Activated CD4-positive, alpha-beta memory T cell treated with anti-CD3 and anti-CD28 coated beads for 36 hours (primary cell): ENCODE data around the gene FASTK. TPM values are rescaled to one million over a fixed set of nuclear protein-coding genes. Genes with fewer than 3 reads are reported as not detected.

ENCODE experiments used
- total RNA-seq, 2 experiments: library from RNA; stranded (reverse); gene quantifications; one replicate each; pipeline ENCODE4 v1.2.3, GENCODE V29; 2021

FASTK gene
- total RNA-seq, 2 experiments from 2014 or later: 56.8 to 57.4 TPM

Other genes with a start within 250 kb of the FASTK start
- not detected for gene AOC1, start 228.3 kb downstream of the FASTK start, total RNA-seq
- under 1 TPM; 0.34 to 0.45 TPM for gene KCNH2, start 102.5 kb downstream of the FASTK start, total RNA-seq
- gene NOS3, start 89.8 kb downstream of the FASTK start, total RNA-seq: 10 to 100 TPM; 10.4 to 13.2 TPM
- 1 to 10 TPM; 3.5 to 4.6 TPM for gene ATG9B, start 56.3 kb downstream of the FASTK start, total RNA-seq
- gene ABCB8, start 52.4 kb downstream of the FASTK start, total RNA-seq: 10 to 100 TPM; 48.4 to 49.5 TPM
- 1 to 10 TPM; 5.3 to 7.6 TPM for gene ASIC3, start 32.3 kb downstream of the FASTK start, total RNA-seq
- 10 to 100 TPM; 12.8 to 14.1 TPM for gene CDK5, start 22.9 kb downstream of the FASTK start, total RNA-seq
- 10 to 100 TPM; 46.7 to 50.5 TPM for gene SLC4A2, start 21.2 kb downstream of the FASTK start, total RNA-seq
- 10 to 100 TPM; 53.8 to 60.9 TPM for gene TMUB1, start 2.7 kb upstream of the FASTK start, total RNA-seq
- gene AGAP3, start 5.7 kb upstream of the FASTK start, total RNA-seq: 10 to 100 TPM; 29.8 to 36.5 TPM
- not detected for gene GBX1, start 86.9 kb upstream of the FASTK start, total RNA-seq
- gene ASB10, start 106.4 kb upstream of the FASTK start, total RNA-seq: not detected
- gene H2BK1, start 129.7 kb upstream of the FASTK start, total RNA-seq: not detected
- 10 to 100 TPM; 41.1 to 41.2 TPM for gene ABCF2, start 146.4 kb upstream of the FASTK start, total RNA-seq
- 10 to 100 TPM; 33.6 to 34.2 TPM for gene CHPF2, start 151.7 kb upstream of the FASTK start, total RNA-seq
- gene SMARCD3, start 167.9 kb upstream of the FASTK start, total RNA-seq: 1 to 10 TPM; 4.4 to 5.5 TPM